ENCODE results near the gene ST6GALNAC3.

ST6GALNAC3 gene

DNA sequence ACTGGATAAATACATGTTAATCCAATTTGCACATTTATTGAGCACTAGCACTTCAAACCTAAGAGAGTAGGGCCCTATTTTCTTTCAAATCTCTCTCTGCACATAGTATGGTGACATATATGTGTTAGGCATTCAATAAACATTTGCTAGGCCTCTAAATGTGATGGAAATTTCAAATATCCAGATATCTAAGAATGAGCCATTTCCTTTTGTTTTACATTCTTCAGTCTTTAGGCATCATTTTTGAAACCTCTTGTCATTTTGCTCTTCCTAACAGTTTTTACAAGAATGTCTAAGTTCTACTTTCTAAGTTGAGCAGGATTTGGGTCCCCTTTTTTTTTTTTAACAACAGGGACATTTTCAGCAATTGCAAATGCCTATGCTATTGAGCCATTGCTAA lies 397.0 kb downstream of the ST6GALNAC3 start:
- DNase-seq = peak; percentile 27

DNA sequence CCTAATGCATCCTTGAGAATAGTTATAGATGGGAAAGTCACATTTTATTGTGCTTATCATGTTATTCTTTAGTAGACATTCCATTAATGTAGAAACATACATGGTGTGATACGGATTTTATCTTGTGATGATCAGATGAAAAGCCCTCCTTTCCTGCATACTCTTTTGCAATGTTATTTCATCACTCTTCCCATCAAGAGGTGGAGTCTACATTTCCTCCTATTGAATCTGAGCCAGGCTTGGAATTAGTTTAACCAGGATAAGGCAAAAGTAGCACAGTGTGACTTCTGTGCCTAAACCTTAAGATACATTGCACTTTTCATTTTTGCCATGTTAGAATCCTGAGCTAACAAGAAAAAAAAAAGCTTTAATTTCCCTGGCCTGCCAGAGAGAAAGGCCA lies 399.0 kb downstream of the ST6GALNAC3 start:
- DNase-seq = no peak

DNA sequence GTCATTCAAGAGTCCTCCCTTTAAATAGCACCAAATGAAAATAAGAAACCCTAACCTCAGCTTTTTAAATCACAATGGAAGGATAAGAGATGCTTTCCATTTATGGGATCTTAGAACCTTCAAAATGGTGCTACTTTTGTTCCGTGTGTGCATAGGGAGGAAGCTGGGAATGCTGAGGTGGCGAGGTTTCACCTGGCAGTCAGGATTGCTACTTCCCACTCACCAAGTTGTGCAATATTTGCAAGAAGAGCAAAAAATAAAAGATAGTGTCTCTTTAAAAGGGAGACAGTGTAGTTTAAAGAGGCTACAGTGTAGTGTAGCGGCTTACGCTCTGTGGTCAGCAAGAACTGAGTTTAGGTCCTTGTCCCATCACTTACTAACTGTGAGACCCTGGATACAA lies 400.4 kb downstream of the ST6GALNAC3 start:
- no peak for DNase-seq

DNA sequence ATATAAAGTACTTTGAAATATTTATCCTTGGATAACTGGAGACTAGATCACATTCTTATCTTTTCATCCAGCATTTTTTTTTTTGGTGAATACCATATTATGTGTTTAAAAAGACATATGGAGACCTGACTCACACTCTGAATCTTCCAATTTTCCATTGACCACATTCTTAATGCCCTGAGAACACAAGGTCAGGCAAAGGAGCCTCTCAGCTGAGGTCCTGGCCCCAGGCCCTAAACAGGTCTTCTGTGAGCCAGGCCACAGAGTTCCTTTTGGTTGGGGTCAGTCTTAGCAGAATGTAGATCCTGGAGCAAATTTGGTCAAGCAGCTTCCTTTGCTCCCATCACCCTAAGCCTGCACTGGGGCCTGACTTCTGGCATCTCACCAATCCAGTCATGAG lies 402.6 kb downstream of the ST6GALNAC3 start:
- no peak for DNase-seq

DNA sequence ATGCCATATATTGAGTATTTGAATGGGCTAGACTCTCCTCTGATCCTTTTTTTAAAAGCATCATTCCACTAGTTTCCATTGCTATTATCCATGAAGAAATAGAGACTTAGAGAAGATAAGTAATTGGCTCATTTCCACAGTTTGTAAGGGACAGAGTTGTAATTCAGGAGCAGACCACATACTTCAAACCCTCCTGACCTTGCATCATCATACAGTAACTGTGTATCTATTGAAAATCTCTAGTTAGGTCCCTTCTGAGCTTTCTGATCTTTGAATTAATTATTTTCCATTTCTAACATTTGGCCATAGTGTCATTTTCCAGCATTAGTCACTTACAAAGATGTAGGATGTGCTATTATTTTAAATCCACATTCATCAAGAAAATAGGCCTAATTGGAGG lies 406.3 kb downstream of the ST6GALNAC3 start:
- peak; percentile 50 for DNase-seq

DNA sequence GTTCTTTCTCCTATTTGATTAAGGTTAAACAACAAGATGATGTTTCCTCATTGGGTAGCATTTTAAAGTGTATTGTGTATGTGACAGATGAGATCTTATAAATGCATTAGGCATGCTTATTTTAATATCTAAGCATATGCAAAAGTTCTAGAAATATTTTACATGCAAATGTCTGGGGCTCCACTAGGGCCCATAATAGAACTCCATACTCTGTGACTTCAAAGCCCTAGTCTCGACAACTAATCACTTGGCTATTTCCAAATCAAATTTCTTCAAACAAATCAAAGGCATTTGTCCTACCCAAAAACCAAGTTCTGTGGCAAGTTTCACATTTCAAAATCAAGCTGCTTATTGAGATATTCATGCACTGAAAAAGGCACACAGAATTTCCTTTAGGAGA lies 407.1 kb downstream of the ST6GALNAC3 start:
- no peak for DNase-seq

DNA sequence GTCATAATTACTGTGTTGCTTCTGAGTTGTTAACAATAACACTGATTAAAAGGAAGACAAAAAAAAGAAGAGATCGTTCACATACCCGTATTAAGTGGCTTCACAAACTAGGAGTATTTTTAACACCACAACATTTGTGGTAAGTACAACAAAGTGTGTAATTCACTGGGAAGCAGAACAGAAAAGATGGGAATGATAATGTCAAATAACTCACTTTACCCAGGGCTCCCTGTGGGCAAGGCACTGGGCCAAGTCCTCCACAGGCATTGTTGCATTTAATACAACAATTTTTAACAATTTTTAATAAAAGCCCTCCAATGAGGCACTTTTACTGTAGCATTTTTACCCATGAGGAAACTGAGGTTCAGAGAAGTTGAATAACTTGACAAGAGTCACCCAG lies 407.7 kb downstream of the ST6GALNAC3 start:
- DNase-seq = no peak

DNA sequence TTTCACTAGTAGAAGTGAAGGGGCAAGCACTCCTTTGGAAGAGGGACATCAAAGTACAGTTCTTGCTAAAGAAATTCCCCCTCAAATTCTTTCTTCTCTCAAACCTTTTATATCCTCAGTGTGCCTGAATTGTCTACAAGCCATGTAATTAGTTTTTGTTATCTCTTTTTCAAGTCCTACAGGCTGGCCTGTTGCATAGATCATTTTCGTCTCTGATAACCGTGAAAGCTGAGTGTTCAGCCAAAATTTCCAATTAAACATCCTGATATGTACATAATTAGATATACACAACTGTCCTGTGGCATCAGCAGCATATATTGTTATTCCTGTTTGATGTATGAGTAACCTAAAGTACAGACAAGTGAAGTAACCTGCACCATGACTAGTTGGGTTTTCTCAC lies 417.2 kb downstream of the ST6GALNAC3 start:
- DNase-seq = no peak

DNA sequence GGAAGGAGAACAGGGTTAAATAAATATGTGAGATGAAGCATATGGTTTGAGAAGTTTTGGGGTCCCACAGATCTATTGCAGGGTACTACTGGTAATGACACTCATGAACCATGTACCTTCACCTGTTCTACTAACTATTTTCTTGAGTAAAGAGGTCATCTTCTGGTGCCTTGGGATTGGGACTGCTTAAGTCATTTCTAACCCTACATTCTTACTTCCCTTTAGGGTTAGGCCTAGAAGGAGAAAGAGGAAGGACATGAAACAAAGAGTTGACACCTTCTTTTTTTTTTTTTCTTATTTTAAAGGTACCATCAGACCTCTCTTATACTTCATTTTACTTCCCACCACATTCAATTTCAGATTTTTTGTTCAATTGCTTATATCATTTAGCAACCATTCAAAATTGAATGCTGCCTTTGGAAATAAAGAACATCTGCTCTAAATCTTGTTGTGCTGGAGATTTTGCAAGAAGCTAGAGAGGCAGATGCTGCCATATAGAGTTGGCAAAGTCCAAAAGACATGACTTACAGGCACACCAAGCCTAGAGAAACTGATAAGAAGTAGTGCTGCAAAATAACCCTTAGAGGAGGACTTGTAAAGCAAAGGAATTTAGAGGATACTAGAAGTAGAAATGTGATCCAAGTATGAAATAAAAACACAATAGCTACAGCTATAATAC lies 418.3 kb downstream of the ST6GALNAC3 start:
- DNase-seq = no peak

DNA sequence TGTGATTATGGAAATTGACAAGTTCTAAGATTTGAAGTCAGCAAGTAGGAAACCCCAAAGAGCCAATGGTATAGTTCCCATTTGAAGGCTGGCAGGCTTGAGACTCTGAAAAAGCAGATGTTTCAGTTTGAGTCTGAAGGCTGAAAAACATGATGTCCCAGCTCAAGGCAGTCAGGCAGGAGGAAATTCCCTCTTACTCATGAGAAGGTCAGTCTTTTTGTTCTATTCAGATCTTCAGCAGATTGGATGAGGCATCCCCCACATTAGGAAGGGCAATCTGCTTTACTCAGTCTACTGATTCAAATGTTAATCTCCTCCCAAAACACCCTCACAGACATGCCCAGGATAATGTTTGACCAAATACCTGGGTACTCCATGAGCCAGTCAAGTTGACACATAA lies 420.3 kb downstream of the ST6GALNAC3 start:
- DNase-seq = peak; percentile 40

DNA sequence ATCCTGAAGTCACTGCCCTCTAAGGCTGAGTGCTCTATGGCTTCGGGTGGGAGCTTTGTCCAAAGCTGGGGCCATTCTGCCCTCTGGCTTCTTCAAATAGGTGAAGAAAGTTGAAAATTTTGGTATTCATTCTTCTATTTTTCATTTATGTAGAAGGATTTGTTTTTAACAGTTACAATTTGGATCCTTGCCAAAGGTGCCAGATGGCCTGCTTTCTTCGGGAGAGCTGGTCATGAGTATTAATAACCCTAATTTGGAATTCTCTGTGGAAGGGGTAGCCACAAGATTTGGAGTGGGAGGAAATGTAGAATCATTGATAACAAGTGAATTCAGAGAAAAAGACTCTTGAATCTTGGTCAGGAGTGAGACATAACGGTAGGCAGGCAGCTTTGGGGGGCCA lies 422.3 kb downstream of the ST6GALNAC3 start:
- DNase-seq = no peak

DNA sequence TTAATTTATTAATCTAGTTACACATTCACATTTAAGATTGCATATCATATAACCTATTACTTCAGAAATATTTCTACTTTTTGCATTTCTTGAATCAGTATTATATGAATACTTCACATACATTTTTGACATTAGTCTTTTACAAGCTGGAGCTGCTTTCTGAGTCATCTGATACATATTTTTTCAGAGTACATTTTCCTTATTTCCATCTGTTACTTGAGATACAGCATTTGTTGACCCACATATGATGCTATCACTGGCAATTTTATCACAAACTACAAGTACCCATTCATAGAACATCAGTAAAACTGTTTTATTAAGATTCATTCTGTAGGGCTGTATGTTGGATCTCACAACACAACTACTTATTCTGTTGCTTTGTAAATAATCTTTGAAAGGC lies 425.6 kb downstream of the ST6GALNAC3 start:
- no peak for DNase-seq

DNA sequence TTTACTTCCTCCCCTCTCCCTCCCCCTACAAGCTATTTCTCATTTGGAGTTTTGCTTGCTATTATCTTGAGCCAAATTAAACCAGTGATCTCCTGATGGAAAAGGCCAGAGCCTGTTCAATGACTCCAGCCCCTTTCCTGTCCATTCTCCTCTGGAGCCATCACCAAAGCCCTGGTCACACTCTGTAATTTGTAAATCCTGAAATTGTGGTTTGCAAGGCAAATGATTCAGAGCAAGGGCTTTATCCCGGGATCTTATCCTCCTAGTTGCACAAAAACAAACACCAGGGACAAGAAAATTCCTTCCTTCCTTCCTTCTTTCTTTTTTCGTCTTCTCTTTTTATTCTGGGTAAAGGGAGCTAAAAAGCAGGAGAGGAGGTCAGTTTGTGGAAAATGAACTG lies 426.6 kb downstream of the ST6GALNAC3 start:
- no peak for DNase-seq

DNA sequence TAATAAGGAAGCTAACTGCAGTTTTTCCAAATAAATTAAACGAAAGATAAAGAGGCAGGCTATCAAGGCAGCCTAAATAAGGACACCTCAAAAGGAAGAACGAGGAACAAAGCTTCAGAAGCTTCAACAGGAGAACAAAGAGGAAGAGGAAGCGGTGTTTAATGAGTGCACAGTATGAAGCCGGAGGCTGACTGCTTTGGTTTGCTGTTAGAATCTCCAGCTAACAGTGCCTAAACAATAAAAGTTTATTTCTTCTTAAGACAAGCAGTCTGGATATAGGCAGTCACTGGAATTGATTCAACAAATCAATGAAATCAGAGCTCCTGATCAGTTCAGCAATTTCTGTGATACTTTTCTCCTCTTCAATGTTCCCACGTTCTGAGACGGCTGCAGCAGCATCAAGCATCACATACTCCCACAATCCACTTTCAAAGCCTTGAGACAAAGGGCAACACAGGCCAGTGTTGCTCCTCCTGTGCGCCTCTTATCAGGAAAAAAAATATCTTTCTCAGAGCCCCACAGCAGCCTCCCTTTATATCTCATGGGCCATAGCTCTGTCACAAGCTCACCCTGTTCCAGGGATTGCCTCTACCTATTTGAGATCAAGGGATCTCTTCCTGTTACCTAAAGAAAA lies 427.2 kb downstream of the ST6GALNAC3 start:
- DNase-seq = no peak

DNA sequence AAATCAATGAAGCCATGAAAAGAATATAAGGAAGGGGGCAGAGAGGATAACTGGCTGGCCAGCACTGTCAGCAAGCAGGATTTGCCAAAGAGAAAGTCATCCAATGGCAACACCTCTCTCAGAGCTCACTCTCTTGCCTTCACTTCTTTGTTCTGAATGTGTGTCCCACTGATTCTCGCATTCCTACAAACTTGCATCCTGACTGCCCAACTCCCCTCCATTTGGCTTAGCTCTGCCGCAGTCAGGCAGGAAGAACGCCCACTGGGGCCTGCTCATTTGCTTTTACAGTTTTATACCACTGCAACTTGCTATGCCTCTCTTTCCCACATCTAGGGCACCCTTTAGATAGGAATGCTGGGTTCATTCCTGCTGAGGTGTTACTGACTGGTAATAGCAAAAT lies 428.6 kb downstream of the ST6GALNAC3 start:
- DNase-seq = no peak

DNA sequence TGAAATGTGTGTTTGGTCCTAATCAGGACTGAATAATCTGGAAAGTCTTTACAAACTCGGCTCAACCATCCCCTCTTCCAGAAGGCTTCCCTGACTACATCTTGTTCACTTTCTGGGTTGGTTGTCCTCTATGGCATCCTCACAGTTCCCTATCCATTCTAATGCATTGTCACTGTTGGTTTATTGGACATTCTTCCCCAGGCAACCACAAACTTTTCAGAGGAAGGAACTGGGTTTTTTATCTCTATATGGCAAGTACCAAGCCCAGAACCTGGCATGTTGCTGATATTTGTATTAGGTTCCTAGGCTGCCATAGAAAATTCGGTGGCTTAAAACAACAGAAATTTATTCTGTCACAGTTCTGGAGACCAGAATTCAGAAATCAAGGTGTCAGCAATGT lies 429.2 kb downstream of the ST6GALNAC3 start:
- no peak for DNase-seq

DNA sequence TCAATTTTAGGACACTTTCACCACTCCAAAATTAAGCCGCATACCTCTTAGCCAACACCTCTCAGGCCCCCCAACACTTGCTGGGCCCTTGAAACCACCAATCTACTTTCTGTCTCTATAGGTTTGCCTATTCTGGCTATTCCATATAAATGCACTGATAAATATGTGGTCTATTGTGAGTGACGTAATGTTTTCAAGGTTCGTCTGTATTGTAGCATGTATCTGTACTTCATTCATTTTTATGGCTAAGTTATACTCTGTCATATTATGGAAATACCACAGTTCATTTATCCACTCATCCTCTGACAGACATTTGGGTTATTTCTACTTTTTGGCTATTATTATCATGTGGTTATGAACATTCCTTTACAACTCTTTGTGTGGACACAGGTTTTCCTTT lies 432.8 kb downstream of the ST6GALNAC3 start:
- no peak for DNase-seq

DNA sequence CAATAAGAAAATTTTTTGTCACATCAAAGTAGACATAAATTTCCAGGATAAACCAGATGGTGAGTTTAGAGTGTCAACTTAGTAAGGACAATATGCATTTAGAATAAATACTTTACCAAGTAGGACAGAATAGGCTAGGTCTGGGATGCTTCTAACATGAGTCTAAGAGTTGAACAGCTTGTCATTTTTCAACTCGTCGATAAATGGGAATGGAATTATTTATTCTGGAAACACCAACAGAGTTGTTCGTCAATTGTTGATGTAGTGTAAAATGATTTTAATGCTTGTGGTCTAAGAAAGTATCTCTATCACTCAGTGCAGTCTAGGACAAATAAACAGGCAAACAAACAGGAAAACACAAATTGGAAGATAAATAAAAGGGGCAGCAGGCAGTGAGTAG lies 434.3 kb downstream of the ST6GALNAC3 start:
- DNase-seq = no peak

DNA sequence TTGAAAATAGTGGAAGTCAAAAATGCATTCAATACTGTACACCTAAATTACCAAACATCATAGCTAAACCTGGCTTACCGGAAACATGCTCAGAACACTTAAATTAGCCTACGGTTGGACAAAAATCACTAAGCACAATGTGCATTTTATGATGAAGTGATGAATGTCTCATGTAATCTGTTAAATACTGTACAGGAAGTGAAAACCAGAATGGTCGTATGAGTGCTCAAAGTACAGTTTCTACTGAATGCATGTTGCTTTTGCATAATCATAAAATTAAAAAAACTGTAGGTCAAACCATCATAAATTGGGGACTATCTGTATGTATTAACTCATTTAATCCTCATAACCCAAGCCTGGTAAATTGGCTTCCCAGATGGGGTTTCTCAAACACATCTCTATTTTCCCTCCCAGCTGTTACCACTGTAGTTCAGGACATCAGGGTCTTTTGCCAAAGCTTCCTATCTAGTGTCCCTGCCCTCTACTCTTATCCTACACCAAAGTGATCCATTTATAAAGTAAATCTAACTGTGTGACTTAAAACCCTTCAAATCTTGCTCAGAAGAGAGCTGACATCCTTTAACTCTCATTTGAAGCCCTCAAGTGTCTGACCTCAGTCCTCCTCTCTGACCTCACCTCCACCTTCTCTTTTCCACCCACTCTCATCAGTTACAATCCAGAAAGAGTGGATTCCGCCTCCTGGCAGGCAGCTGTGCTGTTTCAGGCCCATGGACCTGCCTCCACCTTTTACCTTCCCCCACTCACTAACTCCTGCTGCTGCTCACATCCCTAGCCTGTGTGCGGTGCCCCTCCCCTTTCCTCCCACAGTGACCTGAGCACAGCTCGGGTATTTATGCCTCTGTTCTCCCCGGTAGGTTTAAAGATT lies 436.4 kb downstream of the ST6GALNAC3 start:
- DNase-seq = no peak

DNA sequence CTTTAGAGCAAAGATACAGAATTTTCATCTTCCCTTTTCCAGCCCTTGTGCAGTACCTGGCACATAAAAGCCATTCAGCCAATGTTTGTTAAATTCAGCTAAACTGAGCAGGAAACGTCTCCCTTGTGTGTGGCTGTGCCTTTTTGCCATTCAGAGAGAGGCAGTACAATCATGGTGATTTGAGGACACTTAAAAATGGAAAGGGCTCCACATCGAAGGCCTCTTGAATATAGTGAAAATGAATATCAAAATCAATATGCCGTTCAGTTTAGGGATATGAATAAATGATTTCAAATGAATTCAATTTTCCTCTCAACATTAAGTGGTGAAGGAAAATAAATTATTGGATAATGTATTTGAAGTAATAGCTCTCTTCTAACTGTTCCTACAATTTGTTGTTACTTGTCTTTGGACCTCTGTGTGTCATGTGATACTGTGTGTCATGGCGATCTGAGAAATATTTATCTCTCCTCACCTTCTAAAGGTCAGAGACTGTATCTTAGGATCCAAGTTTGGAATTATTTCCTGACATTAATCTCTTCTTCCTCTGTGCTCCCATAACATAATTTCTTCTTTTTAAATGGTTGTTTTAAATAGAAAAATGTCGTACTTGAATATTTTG lies 437.1 kb downstream of the ST6GALNAC3 start:
- DNase-seq = no peak

DNA sequence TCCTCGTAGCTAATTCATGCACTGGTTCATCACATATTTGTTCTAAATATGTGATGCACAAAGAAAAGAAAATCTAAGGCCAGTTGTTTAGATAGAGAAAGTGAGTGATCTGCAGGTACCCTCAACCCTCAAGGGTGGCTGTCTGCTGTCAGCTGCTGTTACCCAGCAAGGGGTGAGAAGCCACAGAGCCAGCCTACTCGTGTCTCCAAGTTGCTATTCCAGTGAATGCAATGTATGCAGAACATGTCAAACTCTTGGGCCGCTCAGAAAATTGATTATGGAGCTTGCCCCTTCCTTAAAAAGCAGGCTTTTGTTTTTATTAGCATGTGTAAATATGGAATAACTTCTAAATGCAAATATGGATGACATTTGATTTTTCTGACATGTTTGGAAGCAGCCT lies 456.4 kb downstream of the ST6GALNAC3 start:
- DNase-seq = no peak

DNA sequence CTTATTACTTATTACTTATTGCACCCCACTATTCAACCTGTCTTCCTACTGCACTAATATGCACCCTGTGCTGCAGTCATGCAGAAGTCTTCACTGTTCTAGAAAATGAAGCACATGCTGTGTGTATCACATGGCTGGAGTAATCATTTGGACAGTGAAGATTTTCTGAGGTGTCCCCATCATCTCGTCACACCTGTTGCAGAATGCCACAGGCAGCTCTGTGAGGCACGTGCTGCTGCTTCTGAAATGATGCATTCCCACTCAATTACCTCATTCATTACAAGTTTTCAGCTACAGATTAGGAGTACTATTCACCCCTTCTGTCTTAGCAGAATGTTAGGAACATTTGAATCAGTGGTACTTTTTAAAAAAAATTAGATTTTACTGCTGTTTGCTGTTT lies 467.1 kb downstream of the ST6GALNAC3 start:
- DNase-seq = no peak

DNA sequence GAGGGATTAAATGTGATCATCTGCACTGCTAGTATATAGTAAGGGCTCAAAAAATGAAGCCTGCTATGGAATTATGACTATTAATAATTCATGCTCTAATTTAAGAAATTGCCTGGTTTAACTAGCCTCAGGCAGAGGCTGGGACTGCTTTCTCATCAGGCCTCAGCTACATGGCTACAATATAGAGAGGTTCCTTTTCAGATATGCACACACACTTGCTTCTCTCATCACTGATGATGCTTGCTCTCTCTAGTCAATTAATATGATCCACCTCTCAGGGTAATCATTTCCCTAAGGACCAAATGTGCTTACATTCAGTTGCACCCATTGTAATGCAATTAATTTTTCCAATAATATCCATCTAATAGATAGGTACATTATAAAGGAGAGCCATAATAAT lies 467.8 kb downstream of the ST6GALNAC3 start:
- DNase-seq = no peak

DNA sequence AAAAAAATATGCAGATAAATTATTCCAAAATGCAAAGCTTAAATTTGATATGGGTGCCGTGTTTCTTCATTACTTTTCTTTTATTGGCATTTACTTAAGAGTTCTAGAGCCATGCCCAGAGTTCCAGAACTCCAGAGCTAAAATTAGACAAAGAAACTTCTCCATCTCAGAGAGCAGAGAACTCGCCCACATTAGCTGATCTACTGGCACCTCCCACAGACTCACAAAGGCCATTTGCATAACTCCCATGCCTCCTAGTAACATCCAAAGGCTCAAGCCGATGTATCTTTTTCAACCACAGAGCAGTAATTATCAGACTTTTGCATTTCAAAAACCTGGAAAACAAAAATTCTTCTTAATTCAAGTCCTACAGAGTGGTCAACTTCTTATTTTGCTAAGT lies 468.9 kb downstream of the ST6GALNAC3 start:
- DNase-seq = no peak

Data from fibroblast of skin of right quadriceps (primary cell).